Hepatic stellate cell (primary cell): Measurements from ENCODE around the gene TTYH1.
A peak's percentile ranks its signal among the peaks of the same experiment; 100 is the strongest.

Experiments used
- DNase-seq: peaks from one replicate; pipeline ENCODE4 v3.0.0; 2011; ENCODE audit warnings: low spot score

The TTYH1 gene

DNA sequence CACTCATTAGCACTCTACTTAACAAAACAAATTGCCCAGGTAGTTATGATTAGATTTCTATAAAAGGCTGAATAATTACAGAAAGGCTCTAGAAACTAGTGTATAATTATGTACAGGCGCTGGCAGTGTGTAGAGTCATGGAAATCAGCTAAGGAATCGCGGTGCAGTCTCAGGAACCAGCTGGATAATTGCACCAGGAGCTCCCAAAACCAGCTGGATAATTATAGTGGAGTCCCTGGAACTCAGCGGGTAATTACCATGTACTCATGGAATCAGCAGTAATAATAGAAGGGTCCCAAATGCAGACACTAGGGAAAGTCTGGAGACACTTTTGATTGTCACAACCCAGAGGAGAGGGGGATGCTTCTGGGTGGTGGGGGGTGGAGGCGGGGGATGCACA lies 23.2 kb upstream of the TTYH1 start:
- DNase-seq, result no peak

DNA sequence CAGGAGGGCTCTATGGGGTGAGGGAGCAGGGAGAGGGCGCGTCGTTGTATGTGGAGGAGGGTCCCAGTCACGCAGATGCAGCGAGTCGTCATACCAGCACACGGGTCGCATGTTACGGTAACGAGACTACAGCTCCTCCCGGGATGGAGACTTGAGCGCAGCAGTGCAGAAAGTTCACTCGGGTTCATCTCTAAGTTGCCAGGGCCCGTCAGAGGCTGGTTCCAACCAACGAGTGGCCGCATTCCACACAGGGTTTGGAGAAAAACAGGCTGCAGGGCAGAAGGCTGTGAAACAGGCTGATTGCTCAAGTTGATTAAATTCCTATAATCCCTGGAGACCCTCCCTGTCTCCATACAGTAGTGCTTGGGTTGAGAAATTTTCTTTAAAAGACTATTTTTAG lies 21.9 kb upstream of the TTYH1 start:
- DNase-seq, result no peak

DNA sequence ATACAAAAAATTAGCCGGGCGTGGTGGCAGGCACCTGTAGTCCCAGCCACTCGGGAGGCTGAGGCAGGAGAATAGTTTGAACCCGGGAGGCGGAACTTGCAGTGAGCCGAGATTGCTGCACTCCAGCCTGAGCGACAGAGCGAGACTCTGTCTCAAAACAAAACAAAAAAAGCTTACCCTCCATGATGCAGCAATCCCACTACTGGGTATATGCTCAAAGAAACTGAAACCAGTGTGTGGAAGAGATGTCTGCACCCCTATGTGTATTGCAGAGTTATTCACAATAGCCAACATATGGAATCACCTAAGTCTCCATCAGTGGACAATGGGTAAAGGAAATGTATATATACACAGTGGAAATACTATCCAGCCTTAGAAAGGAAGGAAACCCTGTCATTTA lies 19.6 kb upstream of the TTYH1 start:
- DNase-seq, result no peak

DNA sequence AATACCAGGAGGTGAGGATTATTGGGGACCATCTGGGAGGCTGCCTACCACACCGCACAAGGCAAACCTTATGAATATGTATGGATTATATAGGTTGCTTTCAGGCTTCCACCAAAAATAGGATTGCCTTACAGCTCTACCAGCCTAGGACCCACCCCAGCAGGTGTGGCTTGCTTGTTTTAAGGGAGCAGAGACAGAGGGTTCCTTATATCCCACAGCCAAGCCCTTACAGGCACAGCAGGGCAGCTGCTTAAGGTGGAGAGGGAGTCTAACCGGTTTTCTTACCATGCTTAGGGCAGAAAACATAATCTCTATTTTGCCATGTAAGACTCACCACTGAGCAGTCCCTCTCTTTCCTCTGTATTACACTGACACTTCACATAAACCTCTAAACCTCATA lies 16.1 kb upstream of the TTYH1 start:
- DNase-seq, result no peak

DNA sequence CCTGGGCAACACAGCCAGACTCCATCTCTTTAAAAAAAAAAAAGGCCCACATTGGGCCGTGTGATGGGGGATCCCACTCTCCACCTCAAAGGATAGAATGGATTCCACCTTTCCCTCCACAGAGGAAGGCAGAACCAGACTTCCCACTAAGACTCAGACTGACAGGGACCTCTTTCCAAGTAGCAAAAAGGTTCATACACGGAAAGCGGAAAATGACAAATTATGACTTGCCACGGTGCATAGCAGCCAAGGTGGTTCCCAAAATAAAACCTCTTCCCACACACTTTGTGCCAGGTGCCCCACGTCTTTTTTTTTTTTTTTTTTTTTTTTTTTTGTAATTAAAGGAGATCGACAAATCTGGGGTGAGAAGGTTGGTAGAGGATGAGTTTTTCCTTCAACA lies 14.4 kb upstream of the TTYH1 start:
- no peak for DNase-seq

DNA sequence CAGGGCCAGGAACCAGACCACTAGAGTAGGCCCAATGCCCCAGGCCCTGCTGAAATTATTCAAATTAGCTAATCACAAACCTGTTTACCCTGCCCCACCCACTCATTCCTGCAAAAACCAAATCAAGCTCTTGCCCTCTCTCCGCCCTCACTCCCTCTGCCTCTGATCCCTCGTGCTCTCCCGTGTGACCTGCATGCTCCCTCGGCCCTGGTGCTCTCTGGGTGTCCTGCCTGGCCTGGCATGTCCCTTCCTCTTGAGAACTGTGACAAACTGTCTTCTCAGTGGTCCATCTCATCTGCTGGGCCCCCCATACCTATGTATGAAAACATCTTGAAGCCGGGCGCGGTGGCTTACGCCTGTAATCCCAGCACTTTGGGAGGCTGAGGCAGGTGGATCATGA lies 12.2 kb upstream of the TTYH1 start:
- no peak for DNase-seq

DNA sequence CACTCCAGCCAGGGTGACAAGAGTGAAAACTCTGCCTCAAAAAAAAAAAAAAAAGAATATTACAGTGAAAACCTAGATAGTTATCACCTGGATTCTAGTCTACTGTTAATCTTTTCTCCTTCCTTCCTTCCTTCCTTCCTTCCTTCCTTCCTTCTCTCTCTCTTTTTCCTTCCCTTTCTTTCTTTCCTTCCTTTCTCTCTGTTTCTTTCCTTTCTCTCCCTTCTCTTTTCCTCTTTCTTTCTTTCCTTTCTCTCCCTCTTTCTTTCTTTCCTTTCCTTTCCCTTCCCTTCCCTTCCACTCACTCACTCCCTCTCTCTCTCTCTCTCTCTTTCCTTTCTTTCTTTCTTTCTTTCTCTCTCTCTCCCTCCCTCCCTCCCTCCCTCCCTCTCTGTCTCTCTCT lies 9.6 kb upstream of the TTYH1 start:
- no peak for DNase-seq

DNA sequence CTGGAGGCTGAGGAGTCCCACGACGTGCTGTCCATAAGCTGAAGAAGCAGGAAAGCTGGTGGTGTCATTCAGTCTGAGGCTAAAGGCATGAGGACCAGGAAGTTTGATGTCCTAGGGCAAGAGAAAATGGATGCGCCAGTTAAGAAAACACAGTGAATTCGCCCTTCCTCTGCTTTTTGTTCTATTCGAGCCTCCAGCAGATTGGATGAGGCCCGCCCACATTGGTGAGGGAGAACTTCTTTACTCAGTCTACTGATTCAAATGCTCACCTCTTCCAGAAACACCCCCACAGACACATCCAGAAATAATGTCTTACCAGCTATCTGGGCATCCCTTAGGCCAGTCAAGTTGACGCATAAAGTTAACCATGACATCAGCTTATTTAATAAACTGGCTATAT lies 7.5 kb upstream of the TTYH1 start:
- no peak for DNase-seq

DNA sequence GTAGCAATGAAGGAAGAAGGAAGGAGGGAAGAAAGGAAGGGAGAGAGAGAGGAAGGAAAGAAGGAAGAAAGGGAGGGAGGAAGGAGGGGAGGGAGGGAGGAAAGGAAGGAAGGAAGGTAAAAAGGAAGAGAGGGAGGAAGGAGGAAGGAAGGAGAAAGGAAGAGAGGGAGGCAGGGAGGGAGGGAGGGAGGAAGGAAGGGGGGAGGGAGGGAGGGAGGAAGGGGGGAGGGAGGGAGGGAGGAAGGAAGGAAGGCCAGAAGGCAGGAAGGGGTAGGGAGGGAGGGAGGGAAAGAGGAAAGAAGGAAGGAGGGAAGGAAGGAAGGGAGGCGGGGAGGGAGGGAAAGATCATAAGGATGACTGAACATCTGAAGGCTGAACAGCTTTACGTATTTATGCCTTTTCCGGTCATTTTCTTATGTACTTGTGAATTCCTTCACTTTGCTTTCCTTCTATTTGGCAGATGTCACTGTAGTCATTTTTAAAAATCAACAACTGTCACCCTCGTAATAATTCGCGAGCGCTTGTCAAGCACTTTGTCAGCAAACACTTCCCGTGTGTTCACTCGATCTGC lies 6.7 kb upstream of the TTYH1 start:
- no peak for DNase-seq

DNA sequence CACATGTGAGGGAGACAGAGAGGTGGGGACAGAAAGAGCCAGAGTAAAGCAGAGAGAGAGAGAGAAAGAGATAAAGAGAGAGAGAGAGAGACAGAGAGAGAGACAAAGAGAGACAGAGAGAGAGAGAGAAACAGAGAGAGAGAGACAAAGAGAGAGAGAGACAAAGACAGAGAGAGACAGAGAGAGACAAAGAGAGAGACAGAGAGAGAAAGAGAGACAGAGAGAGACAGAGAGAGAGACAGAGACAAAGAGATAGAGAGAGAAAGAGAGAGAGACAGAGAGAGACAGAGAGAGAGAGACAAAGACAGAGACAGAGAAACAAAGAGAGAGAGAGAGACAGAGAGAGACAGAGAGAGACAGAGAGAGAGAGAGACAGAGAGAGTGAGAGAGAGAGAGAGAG lies 4.2 kb upstream of the TTYH1 start:
- DNase-seq, result no peak

DNA sequence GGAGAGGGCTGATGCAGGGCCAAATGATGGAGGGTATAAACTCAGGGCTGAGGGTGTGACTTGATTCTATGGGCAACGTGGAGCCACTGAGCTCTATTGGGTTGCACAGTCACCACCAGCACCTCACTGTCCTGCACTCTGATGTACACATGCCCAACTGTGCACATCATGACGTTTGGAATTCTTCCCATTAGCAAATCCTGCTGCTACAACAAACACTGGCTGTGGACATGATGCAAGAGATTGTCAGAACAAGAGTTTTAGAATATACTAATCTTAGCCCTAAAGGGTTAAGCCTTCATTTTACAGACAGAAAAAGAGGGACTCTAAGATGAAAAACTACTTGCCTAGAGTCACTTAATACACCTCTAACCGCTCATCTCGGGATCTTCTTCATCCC lies 2.4 kb upstream of the TTYH1 start:
- no peak for DNase-seq

DNA sequence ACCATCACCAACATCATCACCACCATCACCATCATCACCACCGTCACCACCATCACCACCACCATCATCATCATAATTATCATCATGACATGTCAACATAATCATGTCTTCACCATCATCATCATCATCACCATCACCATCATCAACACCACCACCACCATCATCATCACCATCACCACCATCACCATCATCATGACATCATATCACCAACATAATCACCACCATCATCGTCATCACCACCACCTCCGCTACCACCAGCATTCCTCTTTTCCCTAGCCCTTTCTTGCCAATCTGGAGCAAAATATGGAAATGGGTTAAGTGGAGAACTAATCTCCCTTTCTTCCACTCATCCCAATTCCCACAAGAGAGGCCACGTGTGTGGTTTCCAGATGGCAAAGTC lies 1.1 kb upstream of the TTYH1 start:
- no peak for DNase-seq

DNA sequence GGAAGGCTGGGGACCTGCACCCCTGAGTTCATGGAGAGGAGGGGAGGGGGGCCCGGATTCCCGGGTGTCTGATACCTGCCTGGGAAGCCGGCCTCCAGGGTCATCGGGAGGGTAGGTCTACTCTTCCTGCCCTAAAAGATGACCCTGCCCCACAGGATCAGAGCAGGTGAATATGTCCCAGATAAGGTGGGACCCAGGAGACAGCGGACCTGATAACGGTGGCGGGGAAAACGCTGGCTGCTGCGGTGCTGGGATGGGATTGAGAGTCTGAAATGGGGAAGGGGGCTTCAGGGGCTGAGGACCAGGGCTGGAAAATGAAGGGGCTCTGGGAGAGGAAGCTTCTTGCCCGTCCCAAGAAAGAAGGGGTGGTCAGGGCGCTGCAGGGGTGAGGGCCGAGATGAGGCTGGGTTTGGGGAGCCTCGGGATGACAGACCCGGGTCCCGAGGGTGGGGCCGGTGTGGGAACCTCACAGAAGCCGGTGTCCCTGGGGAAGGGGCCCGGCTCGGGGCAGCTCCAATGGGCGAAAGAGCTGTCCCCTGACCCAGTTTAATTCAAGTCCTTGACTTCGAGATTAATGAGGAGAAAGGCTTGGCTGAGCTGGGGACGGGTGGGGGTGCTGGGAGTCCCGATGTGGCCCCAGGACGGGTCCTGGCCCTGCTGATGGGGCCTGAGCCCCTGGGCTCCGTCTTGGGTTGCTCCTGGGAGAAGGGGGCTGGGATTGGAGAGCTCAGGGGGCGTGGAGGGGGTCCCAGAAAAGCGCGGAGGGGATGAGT lies 823 bp downstream of the TTYH1 start:
- DNase-seq, result peak; percentile 29

DNA sequence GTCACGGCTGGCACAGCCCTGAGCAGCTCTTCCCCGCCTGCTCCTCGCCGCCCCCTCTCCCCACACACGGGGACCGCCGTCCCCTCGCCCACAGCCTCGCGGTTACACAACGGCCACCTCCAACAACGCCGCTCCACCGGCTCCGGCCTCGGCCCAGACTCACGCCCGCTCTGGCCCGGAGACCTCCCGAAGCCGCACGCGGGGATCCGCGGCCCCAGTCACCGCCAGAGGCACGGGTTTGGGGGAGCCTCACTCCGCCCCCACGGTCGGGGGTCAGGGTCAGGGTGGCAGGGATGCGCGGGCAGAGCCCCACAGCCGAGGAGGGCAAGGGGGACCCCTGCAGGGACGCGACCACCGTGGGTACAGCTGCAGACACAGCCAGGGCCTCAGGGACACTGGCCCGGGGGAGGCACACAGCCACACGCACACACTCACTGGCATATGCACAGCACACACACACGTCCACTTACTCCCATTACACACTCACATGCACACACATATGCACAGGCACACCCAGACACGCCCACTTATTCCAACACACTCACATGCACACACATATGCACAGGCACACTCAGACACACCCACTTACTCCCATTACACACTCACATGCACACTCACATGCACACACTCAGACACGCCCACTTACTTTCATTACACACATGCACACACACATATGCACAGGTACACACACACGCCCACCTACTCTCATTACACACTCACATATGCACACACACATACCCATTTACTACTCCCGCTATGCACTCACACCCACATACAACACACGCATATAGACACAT lies 1.6 kb downstream of the TTYH1 start:
- peak; percentile 4 for DNase-seq

DNA sequence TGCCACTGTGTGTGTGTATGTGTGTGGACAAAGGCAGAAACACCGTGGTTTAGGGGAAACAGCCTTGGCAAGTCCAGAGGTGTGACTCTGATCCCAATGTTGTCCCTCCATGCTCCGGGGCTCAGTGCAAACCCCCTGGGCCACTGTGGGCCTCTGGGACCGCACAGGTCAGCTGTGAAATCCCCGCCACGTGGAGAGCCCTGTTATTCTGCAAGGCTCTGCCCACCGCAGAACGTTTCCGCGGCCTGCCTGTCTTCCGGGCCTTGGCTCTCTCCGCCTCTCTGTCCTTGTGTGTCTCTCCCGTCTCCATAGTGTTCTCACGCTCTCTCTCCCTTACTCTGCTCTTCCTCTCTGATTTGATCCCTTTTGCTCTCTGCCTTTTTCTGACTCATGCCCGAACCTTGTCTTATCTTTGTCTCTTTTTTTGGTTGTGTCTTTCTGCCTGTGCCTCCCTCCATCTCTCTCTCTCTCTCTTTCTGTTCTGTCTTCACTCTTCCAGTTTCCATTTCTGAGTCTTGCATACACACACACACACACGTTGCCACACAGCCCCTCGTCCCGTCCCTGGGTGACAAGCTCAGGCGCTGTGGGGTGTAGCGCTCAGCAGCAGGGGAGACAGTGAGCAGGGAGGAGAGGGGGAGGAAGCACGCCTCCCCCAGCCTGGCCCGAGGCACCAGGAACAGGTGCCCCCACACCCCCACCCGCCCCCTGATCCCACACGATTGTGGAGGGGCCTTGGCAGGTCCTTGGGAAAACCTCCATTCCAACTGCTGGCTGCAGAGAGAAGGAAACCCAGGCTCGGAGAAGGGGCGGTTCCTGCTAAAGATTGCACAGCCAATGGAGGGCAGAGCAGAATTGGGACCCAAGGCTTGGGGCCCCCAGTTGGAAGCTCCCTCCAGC lies 3.0 kb downstream of the TTYH1 start:
- DNase-seq, result peak; percentile 83

DNA sequence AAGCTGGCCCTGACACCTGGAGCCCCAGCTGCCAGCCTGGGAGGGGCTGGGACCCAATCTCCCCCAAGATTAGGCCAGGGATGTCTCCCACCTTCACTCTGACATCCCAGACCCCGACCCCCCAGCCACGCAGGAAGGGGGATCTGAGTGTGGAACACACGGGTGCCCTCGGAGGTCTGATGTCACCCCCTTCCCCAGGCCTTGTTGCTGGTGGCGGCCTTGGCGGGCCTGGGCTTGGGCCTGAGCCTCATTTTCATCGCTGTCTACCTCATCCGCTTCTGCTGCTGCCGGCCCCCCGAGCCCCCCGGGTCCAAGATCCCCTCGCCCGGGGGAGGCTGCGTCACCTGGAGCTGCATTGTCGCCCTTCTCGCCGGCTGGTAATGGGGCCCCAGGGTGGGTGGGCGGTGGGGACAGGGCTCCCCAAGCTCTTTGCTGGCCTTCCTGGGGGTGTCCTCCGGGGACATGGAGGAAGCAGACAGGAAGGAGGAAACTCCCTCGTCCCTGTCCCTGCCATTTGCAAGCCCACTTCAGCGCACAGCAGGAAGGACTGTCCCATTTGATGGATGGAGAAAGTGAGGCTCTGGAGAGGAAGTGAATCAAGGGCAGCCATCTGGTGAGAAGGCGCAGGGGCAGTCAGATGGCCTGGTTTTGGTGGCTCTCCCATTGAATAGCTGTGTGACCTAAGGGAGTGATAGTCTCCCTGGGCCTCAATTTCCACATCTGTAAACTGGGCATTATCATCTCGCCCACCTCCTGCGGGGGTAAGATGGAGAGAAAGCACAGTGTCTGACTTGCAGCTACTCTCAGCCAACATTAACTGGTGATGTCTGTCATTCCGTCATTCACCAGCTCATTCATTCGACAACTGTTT lies 3.9 kb downstream of the TTYH1 start:
- peak; percentile 6 for DNase-seq

DNA sequence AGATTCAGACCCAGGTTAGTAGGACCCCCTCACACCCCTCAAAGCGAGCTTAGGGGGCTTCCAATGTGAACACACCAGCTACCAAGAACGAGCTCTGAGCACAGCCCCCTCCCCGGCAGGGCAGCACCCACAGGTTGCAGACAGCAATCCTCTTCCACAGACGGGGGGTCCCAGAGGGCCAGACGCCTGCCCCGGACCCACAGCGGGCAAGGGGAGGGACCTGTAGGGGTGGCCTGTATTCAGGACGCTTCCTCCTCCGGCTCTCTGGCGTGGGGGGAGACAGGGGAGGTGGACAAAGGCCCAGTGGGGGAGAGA lies 4.8 kb downstream of the TTYH1 start:
- no peak for DNase-seq

DNA sequence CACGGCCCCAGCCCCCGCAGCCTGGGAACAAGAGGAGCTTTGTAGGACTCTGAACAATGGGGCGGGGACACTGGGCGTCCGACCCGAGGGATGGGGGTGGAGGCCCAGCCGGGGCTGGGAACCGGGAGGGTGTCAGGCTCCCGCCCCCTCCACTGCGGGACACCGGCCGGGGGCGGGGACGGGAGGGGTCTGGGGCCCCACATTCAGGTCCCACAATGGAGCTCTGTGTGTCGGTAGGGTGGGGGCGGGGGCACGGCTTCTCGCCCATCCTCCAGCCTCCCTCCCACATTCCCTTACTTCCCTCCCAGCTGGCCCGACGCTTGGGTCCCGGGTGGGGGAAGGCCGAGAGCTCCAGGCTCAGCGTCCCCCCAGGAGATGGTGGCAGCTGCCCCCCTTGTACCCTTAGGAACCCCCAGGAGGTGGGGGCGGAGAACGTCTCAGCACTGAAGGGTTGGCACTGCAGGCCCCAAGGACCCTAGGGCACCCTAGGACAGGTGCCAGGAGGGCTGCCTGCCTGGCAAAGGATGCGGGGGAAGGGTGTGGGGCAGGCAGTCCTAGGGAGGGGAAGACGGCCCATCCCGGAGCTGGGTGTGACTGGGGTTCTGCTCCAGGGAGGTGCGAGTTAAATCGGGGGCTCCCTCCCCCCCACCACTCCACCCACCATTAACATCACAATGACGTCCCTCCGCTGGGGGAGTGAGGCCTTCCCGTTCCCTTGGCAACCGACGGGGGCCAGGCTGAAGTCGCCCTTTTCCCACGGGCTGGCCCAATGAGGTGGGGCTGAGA lies 5.3 kb downstream of the TTYH1 start:
- no peak for DNase-seq

DNA sequence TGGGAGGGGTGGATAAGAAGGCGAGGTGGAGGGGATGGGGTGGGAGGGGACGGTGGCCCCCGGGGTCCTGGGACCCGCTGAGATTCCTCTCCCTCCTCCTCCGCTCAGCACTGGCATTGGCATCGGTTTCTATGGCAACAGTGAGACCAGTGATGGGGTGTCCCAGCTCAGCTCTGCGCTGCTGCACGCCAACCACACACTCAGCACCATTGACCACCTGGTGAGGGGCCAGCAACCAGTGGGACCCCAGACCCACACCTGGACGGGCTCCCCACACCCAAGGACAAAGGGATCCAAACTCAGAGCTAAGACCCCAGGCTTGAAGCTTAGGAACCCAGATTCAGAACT lies 5.9 kb downstream of the TTYH1 start:
- DNase-seq, result no peak

DNA sequence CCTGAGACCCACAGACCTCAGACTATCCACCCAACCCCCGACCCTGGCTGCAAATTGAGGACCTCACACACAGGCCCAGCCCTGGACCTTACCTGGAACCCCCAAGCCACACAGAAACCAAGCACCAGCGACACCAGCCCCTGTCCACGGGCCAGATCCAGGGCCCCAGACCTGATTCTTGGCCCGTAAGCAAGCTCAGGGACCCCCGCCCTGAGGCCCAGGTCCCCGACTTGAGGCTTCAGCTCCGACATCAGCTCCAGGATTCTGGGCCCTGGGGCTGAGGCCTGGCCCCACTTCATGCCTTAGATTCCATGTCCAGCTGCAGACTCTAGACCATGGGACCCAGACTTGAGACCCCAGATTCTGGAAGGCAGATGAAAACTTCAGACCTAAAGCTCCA lies 6.3 kb downstream of the TTYH1 start:
- no peak for DNase-seq

DNA sequence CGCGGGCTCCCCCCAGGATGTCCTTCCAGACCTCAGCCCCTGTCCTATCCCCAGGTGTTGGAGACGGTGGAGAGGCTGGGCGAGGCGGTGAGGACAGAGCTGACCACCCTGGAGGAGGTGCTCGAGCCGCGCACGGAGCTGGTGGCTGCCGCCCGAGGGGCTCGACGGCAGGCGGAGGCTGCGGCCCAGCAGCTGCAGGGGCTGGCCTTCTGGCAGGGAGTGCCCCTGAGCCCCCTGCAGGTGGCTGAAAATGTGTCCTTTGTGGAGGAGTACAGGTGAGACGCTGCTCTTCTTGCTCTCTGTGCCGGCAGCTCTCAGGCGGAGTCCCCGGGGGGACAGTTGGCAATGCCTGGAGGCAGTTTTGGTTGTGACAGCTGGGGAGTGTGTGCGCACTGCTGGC lies 6.9 kb downstream of the TTYH1 start:
- no peak for DNase-seq
